ENCODE measurements around the gene ABCA4. TPM values are rescaled to one million over a fixed set of nuclear protein-coding genes. Genes with fewer than 3 reads are reported as not detected.
A peak's percentile ranks its signal among the peaks of the same experiment; 100 is the strongest.

ABCA4 gene
- total and polyA plus RNA-seq, 8 donors, result 0.08 to 1.2 (median 0.37) TPM; not detected in 5

DNA sequence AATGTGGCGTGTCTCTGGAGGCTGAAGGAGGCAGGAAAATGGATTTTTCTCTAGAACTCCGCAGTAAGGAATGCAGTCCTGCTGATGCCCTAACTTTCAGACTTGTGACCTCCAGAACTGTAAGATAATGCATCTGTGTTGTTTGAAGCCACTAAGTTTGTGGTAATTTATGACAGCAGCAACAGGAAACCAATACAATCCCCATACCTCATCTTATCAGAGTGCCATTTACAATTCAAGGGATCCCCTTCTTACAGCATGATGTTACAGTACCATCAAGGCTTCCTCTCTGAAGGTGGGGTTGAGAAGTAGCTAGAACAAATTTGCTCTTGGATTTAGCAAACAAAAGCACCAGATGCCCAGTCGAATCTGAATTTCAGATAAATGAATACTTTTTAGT, 21.6 kb downstream of the ABCA4 start:
- no peak for DNase-seq
- 71 to 85% (median 81%) methylated on average over 3 of the region's 3 CpGs for WGBS, 5 donors
- intact Hi-C loops (cut with DNase I; ENCODE audit: low total_unique reads), result no loop called here
- Histone ChIP-seq H3K27me3 (peaks cover 0 to 29% (median 0%) of the 10 kb centered on the region in 3 donors), H3K27ac (no peak overlapping the region), H3K4me1 (peaks cover 4 to 33% (median 24%) of the 10 kb centered on the region in 4 donors), H3K36me3 (no peaks in the 10 kb centered on the region), H3K4me3 (no peak overlapping the region), H3K9me3 (no peaks in the 10 kb centered on the region)
- no peak for TF ChIP-seq CTCF (IDR thresholded peaks at IDR 0.05)
- no peak for TF ChIP-seq EP300 (IDR thresholded peaks at IDR 0.05)
- TF ChIP-seq POLR2A (IDR thresholded peaks at IDR 0.05), result no peak
- TF ChIP-seq POLR2AphosphoS5 (IDR thresholded peaks at IDR 0.05), result no peak

GRCh38 chr1:94098585-94099111, 22.3 kb downstream of the ABCA4 start:
- no peak for TF ChIP-seq EP300 (IDR thresholded peaks at IDR 0.05)
- no peak for TF ChIP-seq POLR2A (IDR thresholded peaks at IDR 0.05)
- TF ChIP-seq CTCF (IDR thresholded peaks at IDR 0.05), result no peak
- TF ChIP-seq POLR2AphosphoS5 (IDR thresholded peaks at IDR 0.05), result no peak
- H3K36me3 ChIP-seq, result no peaks in the 10 kb centered on the region
- H3K4me3 ChIP-seq, result no peak overlapping the region
- H3K27ac ChIP-seq, result no peak overlapping the region
- H3K4me1 ChIP-seq, result peaks cover 4 to 39% (median 30%) of the 10 kb centered on the region in 4 donors
- WGBS, 5 donors, result 85 to 91% (median 88%) methylated on average over 18 of the region's 18 CpGs
- peaks cover 0 to 23% (median 0%) of the 10 kb centered on the region in 3 donors for H3K27me3 ChIP-seq
- H3K9me3 ChIP-seq, result no peaks in the 10 kb centered on the region
- intact Hi-C loops (cut with DNase I; ENCODE audit: low total_unique reads), result no loop called here
- no peak for DNase-seq

DNA sequence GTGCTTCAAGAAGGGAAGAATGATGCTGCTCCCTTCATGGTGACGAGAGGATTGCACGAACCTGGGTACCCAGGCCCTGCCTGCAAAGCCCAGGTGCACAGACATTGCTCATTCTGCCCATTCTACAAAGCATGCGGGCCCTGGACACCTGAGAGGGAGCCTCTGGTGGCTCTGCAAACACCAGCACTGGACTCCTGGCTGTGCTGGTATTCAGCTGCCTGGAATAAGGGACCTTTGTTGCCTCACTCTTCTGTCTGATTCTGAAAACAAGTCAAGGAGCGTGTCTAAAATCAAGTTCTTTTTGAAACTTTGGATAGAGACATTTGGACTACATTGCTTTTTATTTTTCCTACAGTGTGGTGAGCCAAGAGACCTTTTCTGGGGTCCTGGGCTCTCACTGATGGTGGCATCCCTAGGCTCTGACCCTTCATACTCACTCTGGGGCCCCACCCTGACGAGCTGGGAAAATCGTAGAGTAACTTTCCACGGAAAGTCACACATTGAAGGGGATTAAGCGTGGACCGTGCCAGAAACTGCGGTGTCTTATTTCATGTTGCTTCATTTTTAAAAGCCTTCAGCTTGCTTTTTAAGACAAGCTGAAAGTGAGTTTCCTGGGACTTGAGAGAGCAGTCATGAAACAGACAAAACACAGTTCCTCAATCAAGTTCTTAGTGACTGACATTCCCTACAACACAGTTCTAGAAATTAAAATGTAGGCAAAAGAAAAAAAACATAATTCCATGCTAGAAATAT, 24.0 kb downstream of the ABCA4 start:
- intact Hi-C loops (cut with DNase I; ENCODE audit: low total_unique reads), result no loop called here
- no peak overlapping the region for H3K4me3 ChIP-seq
- H3K4me1 ChIP-seq, result peaks cover 4 to 51% (median 38%) of the 10 kb centered on the region in 4 donors
- peak overlapping the region in 4 of 5 donors; percentile 75 to 84 (median 77) for H3K27ac ChIP-seq
- no peak for TF ChIP-seq POLR2A (IDR thresholded peaks at IDR 0.05)
- TF ChIP-seq EP300 (IDR thresholded peaks at IDR 0.05), result no peak
- TF ChIP-seq POLR2AphosphoS5 (IDR thresholded peaks at IDR 0.05), result no peak
- TF ChIP-seq CTCF (IDR thresholded peaks at IDR 0.05), result no peak
- 71 to 81% (median 77%) methylated on average over 10 of the region's 10 CpGs for WGBS, 5 donors
- peak in 1 of 2 donors; percentile 70 for DNase-seq
- no peaks in the 10 kb centered on the region for H3K36me3 ChIP-seq
- H3K27me3 ChIP-seq, result peaks cover 0 to 12% (median 0%) of the 10 kb centered on the region in 3 donors
- no peaks in the 10 kb centered on the region for H3K9me3 ChIP-seq

- Histone ChIP-seq H3K36me3 (no peaks in the 10 kb centered on the region), H3K4me1 (peaks cover 4 to 51% (median 38%) of the 10 kb centered on the region in 4 donors), H3K9me3 (no peaks in the 10 kb centered on the region), H3K4me3 (no peak overlapping the region), H3K27me3 (peaks cover 0 to 2% (median 0%) of the 10 kb centered on the region in 3 donors), H3K27ac (peak overlapping the region; percentile 28 to 84 (median 76))
- WGBS, 5 donors, result 78 to 86% (median 82%) methylated on average over 14 of the region's 14 CpGs
- TF ChIP-seq EP300 (IDR thresholded peaks at IDR 0.05) (no peak), CTCF (IDR thresholded peaks at IDR 0.05) (no peak), POLR2AphosphoS5 (IDR thresholded peaks at IDR 0.05) (no peak), POLR2A (IDR thresholded peaks at IDR 0.05) (no peak)
- DNase-seq, result no peak
- intact Hi-C loops (cut with DNase I; ENCODE audit: low total_unique reads), result no loop called here
These were observed 25.0 kb downstream of the ABCA4 start for GRCh38 chr1:94095744-94096469.

All from stomach (tissue), 9 donors.